Measurements from ENCODE around the gene OR9A2.

DNA sequence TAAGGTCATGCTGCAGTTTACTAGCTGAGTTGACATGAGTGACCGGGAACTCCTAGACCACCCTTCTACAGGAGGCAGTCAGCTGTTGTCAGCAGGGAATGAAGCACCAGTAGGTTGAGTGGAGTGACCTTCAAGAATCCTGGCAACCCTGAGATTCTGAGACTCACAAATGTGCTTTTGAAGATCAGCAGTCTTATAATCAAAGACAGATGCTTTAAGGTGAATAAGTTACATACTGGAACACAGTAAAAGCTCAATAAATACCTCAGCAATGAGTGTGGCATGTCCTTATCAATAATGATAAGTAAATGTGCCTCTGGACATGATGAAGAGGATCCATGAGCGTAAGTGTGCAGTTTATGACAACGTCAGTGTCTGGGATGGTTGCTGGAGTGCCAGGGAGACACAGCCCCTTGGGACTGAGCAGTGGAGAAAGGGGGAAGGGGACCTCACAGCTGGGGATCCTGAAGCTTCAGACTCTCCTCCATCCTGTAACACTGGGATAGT, 13.3 kb upstream of the OR9A2 start:
- TF ChIP-seq CTCF (IDR thresholded peaks at IDR 0.05) (no peak), POLR2A (IDR thresholded peaks at IDR 0.05) (no peak)
